Measurements from ENCODE around the gene POLE3. TPM values are rescaled to one million over a fixed set of nuclear protein-coding genes. Genes with fewer than 3 reads are reported as not detected.

The POLE3 gene
- total RNA-seq, 1 donor, result 74.1 TPM

Other genes with a start within 250 kb of the POLE3 start
- 15.4 TPM for gene FKBP15, start 189.4 kb downstream of the POLE3 start, total RNA-seq
- gene SLC31A1, start 189.1 kb downstream of the POLE3 start, total RNA-seq, result 8.0 TPM
- gene CDC26, start 135.1 kb downstream of the POLE3 start, total RNA-seq, result 13.2 TPM
- gene PRPF4, start 135.0 kb downstream of the POLE3 start, total RNA-seq, result 15.4 TPM
- not detected for gene RNF183, start 107.3 kb downstream of the POLE3 start, total RNA-seq
- gene WDR31, start 70.4 kb downstream of the POLE3 start, total RNA-seq, result 0.21 TPM
- 0.42 TPM for gene BSPRY, start 61.1 kb downstream of the POLE3 start, total RNA-seq
- 8.6 TPM for gene HDHD3, start 33.7 kb downstream of the POLE3 start, total RNA-seq
- gene ALAD, start 9.4 kb downstream of the POLE3 start, total RNA-seq, result 6.8 TPM
- gene C9orf43, start 72 bp upstream of the POLE3 start, total RNA-seq, result 0.21 TPM
- 15.4 TPM for gene RGS3, start 53.1 kb upstream of the POLE3 start, total RNA-seq

All from mononuclear cell (primary cell).